ENCODE measurements around the gene HEXIM2.

HEXIM2 gene

GRCh38 chr17:45128331-45128730 lies 33.3 kb upstream of the HEXIM2 start:
- no peak for DNase-seq (ENCODE audit: low spot score)

DNA sequence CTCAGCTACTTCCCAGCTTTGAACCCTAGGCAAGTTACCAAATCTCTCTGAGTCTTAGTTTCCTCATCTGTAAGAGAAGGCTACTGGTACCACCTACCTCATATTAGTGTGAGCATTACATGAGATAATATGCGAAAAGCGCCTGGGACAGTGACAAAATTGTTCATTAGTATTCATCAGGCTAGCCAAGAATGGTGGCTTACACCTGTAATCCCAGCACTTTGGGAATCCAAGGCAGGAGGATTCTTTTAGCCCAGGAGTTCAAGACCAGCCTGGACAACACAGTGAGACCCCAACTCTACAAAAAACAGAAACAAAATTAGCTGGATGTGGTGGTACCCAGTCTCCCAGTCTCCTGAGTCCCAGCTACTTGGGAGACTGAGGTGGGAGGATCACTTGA lies 32.7 kb upstream of the HEXIM2 start:
- DNase-seq (ENCODE audit: low spot score), result no peak

- no peak for DNase-seq (ENCODE audit: low spot score)
These were observed 32.2 kb upstream of the HEXIM2 start for GRCh38 chr17:45129426-45129939.

- DNase-seq (ENCODE audit: low spot score), result no peak
These were observed 31.6 kb upstream of the HEXIM2 start for GRCh38 chr17:45129940-45130680.

- DNase-seq (ENCODE audit: low spot score), result no peak
These were observed 30.7 kb upstream of the HEXIM2 start for GRCh38 chr17:45130681-45131615.

GRCh38 chr17:45131616-45132319 lies 29.9 kb upstream of the HEXIM2 start:
- DNase-seq (ENCODE audit: low spot score), result peak; percentile 24

DNA sequence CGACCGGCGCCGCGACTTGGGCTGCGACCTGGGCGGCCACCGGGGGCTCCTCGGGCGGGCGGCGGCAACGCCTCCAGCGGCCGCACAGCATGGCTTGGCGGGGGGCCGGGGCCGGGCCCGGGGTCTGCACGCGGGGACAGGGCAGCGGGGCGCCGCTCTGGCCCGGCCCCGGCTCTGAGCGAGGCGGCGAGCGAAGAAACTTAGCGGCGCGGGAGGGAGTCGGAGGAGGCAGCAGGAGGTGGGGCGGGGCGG lies 29.4 kb upstream of the HEXIM2 start, which contains the start of gene PLCD3:
Gene PLCD3, minus strand, starts transcription at position 196 of the 252 bp plus-strand sequence. Its CDS starts 105 bp downstream, at position 91.
- DNase-seq (ENCODE audit: low spot score), result no peak

DNA sequence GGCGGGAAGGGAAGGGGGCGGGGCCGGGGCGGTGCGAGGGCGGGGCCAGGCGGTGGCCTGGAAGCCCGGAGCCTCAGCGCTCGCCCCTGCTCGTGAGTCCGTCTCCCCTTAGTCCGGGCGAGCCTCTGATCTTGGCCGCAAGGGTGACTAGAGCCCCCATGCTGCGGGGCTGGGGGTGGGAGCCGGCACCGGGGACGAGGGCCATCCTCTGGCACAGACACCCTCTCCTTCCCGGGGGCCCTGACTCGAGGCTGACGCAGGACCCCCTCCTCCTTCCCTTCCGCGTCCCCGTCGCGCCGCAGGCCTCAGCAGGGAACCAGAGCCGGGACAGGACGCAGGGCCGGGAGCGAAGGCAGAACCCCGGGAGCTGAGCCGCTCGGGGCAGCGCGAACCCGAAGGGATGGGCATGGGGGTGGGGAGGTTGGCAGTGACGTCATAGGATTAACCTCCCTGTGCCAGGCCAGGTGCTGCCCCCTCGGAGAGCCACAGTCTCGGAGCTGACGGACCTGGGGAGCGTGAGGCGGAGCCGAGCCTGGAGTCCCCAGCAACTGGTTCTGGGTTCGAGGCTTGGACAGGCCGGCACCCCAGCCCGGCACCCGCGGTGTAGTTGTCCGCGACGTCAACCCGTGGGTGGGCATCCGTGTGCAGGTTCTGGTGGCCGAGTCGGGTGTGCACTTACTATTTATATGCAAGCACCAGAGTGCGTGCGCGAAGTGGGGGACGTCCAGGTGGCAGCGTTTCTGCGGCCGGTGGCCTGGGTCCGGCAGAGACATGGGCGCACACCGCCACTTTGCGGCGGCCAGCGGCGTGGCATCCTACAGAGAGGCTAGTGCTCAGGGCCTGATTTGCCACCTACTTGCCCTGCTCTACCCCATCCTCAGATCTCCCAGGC lies 28.9 kb upstream of the HEXIM2 start:
- peak; percentile 76 for DNase-seq (ENCODE audit: low spot score)

DNA sequence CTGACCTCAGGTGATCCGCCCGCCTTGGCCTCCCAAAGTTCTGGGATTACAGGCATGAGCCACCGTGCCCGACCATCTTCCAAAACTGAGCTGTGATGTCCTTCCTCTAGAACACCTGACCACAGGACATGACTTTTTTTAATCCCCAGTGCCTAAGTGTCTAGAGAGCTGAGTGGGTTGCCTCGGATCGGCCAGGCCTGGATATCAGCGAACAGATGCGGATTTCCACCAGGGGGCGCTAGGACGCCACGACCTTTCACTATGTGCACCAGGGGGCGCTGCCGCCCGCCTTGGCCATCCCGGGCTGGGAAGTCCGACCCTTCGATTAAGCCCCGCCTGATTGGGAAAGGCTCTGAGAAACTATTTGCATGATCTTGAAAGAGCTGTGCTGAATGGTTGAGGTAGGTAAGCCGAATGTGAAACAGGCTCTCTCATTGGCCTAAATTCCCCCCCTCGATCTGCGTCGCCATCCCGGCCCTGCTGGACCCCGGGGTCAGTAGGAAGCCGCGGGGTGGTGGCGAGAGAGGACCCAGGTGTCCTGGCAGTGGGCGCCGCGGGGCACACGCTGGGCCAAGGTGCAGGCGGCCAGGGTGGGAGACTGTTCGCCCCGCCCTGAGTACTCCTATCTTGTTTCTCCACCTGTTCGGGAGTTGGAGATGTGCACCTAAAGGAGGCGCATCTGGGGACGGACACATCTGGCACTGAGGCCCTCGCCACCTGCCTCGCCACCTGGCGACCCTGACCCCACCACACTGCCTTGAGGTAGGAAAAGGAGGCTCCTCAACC lies 26.3 kb upstream of the HEXIM2 start, which contains the start of gene ACBD4:
Gene ACBD4, plus strand, starts transcription at position 496 of the 786 bp plus-strand sequence. CDS start 458 bp downstream, outside the sequence.
- peak; percentile 97 for DNase-seq (ENCODE audit: low spot score)

GRCh38 chr17:45135978-45136791 lies 25.5 kb upstream of the HEXIM2 start:
- DNase-seq (ENCODE audit: low spot score), result no peak

- no peak for DNase-seq (ENCODE audit: low spot score)
These were observed 24.7 kb upstream of the HEXIM2 start for GRCh38 chr17:45136846-45137560.

- DNase-seq (ENCODE audit: low spot score), result no peak
These were observed 23.9 kb upstream of the HEXIM2 start for GRCh38 chr17:45137561-45138305.

- no peak for DNase-seq (ENCODE audit: low spot score)
These were observed 22.7 kb upstream of the HEXIM2 start for GRCh38 chr17:45138911-45139532.

DNA sequence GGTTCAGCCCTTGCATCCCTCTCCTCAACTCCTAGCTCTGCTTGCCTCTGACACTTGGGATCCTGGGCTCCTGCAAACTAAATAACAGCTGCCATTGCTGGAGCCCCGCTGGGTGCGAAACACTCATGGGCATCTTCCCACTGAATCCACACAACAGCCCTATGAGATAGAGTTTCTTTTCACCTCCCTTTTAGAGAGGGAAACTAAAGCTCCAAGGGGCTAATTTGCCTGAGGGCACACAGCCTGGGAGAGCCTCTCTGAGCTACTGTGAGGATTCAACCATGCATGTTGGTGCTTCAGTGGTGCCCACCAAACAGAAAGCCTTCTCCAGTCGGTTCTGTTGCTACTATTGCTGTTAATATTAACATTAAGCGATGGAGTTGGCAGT lies 22.1 kb upstream of the HEXIM2 start:
- no peak for DNase-seq (ENCODE audit: low spot score)

DNA sequence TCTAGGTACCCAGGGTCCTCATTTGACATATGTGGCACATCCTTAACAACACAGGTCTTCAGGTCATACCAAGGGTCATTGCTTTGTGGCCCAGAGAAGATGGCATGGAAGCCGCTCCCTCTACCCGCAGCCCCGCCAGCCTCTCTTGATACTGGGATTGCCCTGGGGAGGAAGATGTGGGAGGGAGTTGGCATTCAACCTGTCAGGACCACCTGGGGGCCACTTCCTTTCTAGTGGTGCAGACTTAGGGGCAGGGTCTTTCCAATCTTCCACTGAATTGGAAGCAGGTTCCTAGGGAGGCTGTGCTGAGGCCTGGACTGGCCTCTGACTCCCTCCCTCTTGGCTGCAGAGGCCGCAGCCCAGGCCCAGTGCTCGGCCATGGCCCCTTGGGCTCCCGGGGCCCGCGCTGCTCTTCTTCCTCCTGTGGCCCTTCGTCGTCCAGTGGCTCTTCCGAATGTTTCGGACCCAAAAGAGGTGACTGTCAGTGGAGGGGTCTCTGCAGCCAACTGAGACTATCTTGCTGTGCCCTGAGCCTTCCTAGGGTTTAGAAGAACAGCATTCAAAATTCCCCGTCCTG lies 18.5 kb upstream of the HEXIM2 start:
- no peak for DNase-seq (ENCODE audit: low spot score)

- DNase-seq (ENCODE audit: low spot score), result no peak
These were observed 17.9 kb upstream of the HEXIM2 start for GRCh38 chr17:45143767-45144198.
